PFSK-1 (cell line): ENCODE results near the gene GPRC5C.

ENCODE experiments used
- FOXP2 ChIP-seq: optimal IDR thresholded peaks from 2 replicates; pipeline ENCODE3; 2011; ENCODE audit warnings: borderline replicate concordance, control low read depth, inconsistent platforms; ENCODE audit not compliant: insufficient read depth; ENCODE audit errors: extremely low read length, extremely low read depth
- POLR2AphosphoS5 ChIP-seq: IDR thresholded peaks from 2 replicates; pipeline ENCODE4 v1.6.1; 2012; ENCODE audit warnings: low read depth, mild to moderate bottlenecking, control low read depth, low read length, moderate library complexity
- SIN3A ChIP-seq: IDR thresholded peaks from 2 replicates; pipeline ENCODE4 v1.6.1; 2012; ENCODE audit warnings: mild to moderate bottlenecking, low read length, moderate library complexity, borderline replicate concordance; ENCODE audit not compliant: insufficient read depth
- TAF1 ChIP-seq: IDR thresholded peaks from 2 replicates; pipeline ENCODE4 v1.6.1; 2012; ENCODE audit warnings: low read length, control low read depth, borderline replicate concordance; ENCODE audit not compliant: insufficient read depth
- TF ChIP-seq, protein P1 (sequence below), 2 experiments: IDR thresholded peaks; 2 replicates each; pipeline versions ENCODE4 v1.6.1 to v1.8.0; 2011 to 2012; ENCODE audit warnings: low read depth in 2 of 2, low read length in 2 of 2, control low read depth in 1 of 2, inconsistent platforms in 1 of 2, mild to moderate bottlenecking in 1 of 2, moderate library complexity in 1 of 2; ENCODE audit not compliant: insufficient read depth in 1 of 2

The GPRC5C gene

GRCh38 chr17:74455821-74456220 is 23.9 kb downstream of the GPRC5C start:
- TF ChIP-seq, protein P1, sequence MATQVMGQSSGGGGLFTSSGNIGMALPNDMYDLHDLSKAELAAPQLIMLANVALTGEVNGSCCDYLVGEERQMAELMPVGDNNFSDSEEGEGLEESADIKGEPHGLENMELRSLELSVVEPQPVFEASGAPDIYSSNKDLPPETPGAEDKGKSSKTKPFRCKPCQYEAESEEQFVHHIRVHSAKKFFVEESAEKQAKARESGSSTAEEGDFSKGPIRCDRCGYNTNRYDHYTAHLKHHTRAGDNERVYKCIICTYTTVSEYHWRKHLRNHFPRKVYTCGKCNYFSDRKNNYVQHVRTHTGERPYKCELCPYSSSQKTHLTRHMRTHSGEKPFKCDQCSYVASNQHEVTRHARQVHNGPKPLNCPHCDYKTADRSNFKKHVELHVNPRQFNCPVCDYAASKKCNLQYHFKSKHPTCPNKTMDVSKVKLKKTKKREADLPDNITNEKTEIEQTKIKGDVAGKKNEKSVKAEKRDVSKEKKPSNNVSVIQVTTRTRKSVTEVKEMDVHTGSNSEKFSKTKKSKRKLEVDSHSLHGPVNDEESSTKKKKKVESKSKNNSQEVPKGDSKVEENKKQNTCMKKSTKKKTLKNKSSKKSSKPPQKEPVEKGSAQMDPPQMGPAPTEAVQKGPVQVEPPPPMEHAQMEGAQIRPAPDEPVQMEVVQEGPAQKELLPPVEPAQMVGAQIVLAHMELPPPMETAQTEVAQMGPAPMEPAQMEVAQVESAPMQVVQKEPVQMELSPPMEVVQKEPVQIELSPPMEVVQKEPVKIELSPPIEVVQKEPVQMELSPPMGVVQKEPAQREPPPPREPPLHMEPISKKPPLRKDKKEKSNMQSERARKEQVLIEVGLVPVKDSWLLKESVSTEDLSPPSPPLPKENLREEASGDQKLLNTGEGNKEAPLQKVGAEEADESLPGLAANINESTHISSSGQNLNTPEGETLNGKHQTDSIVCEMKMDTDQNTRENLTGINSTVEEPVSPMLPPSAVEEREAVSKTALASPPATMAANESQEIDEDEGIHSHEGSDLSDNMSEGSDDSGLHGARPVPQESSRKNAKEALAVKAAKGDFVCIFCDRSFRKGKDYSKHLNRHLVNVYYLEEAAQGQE (IDR thresholded peaks at IDR 0.05; ENCODE audit: insufficient read depth in 1 of 2, low read depth in 2 of 2, low read length in 2 of 2) = no peak
- TF ChIP-seq TAF1 (no peak), POLR2AphosphoS5 (no peak), SIN3A (no peak), FOXP2 (no peak)

GRCh38 chr17:74457146-74457819 is 25.4 kb downstream of the GPRC5C start:
- TF ChIP-seq, protein P1 (IDR thresholded peaks at IDR 0.05; ENCODE audit: insufficient read depth in 1 of 2, low read depth in 2 of 2, low read length in 2 of 2) = no peak
- TF ChIP-seq POLR2AphosphoS5 = no peak
- TF ChIP-seq TAF1 = no peak
- no peak for TF ChIP-seq SIN3A
- no peak for TF ChIP-seq FOXP2

- TF ChIP-seq, protein P1 (IDR thresholded peaks at IDR 0.05; ENCODE audit: insufficient read depth in 1 of 2, low read depth in 2 of 2, low read length in 2 of 2) = no peak
- TF ChIP-seq SIN3A (no peak), FOXP2 (no peak), TAF1 (no peak), POLR2AphosphoS5 (no peak)
These were observed 25.9 kb downstream of the GPRC5C start for GRCh38 chr17:74457820-74458166.

DNA sequence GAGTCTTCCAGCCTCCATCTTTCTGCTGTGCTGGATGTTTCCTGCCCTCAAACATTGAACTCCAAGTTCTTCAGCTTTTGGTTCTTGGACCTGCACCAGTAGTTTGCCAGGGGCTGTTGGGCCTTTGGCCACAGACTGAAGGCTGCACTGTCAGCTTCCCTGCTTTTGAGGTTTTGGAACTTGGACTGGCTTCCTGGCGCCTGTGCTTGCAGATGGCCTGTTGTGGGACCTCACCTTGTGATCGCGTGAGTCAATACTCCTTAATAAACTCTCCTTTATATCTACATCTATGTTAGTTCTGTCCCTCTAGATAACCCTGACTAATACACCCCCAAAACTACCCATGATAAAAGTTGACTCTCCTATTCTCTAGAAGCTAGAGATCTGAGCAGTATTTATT is 26.9 kb downstream of the GPRC5C start:
- no peak for TF ChIP-seq TAF1
- TF ChIP-seq, protein P1 (IDR thresholded peaks at IDR 0.05; ENCODE audit: insufficient read depth in 1 of 2, low read depth in 2 of 2, low read length in 2 of 2) = no peak
- TF ChIP-seq FOXP2 = no peak
- TF ChIP-seq POLR2AphosphoS5 = no peak
- no peak for TF ChIP-seq SIN3A

- TF ChIP-seq SIN3A = no peak
- TF ChIP-seq FOXP2 = no peak
- TF ChIP-seq POLR2AphosphoS5 = no peak
These were observed 27.7 kb downstream of the GPRC5C start for GRCh38 chr17:74459622-74460021.
